ENCODE results near the gene OR5AR1. TPM values are rescaled to one million over a fixed set of nuclear protein-coding genes. Genes with fewer than 3 reads are reported as not detected.
"Not testable (repeated sequence)": the region's sequence is repeated elsewhere in the genome, so short reads cannot be mapped to it uniquely, and the experiment has no call there.

OR5AR1 gene
- total RNA-seq: not detected

GRCh38 chr11:56663386-56663785 lies at the start of gene OR5AR1:
OR5AR1 (plus strand) TSS chr11:56663686; CDS start chr11:56663686, 0 bp downstream.
- H3K4me3 Mint-ChIP-seq: no peak within 1 kb of the TSS
- DNase-seq: no peak

GRCh38 chr11:56624661-56625110 lies 38.8 kb upstream of the OR5AR1 start:
- H3K4me3 Mint-ChIP-seq: no peak overlapping the region
- H3K4me1 Mint-ChIP-seq: peaks cover 2% of the 10 kb centered on the region
- no peaks in the 10 kb centered on the region for H3K36me3 Mint-ChIP-seq
- no peak overlapping the region for H3K27ac Mint-ChIP-seq
- DNase-seq: no peak
- H3K27me3 Mint-ChIP-seq: no peaks in the 10 kb centered on the region
- H3K9me3 Mint-ChIP-seq: peaks cover 7% of the 10 kb centered on the region

More at GRCh38 chr11:56663386-56663785, at the start of gene OR5AR1:
- Mint-ChIP-seq H3K4me1 (no peaks in the 10 kb centered on the region), H3K9me3 (no peaks in the 10 kb centered on the region), H3K27me3 (no peaks in the 10 kb centered on the region), H3K36me3 (no peaks in the 10 kb centered on the region), H3K27ac (no peak within 1 kb of the TSS)

- no peak for DNase-seq
- H3K4me1 Mint-ChIP-seq: peaks cover 2% of the 10 kb centered on the region
- H3K27me3 Mint-ChIP-seq: no peaks in the 10 kb centered on the region
- no peaks in the 10 kb centered on the region for H3K36me3 Mint-ChIP-seq
- H3K4me3 Mint-ChIP-seq: no peak overlapping the region
- peaks cover 6% of the 10 kb centered on the region for H3K9me3 Mint-ChIP-seq
- H3K27ac Mint-ChIP-seq: no peak overlapping the region
Measured at GRCh38 chr11:56625946-56626345, 37.5 kb upstream of the OR5AR1 start.

- Mint-ChIP-seq H3K27me3 (no peaks in the 10 kb centered on the region), H3K4me3 (no peak overlapping the region), H3K36me3 (no peaks in the 10 kb centered on the region), H3K27ac (no peak overlapping the region), H3K4me1 (no peaks in the 10 kb centered on the region), H3K9me3 (peaks cover 2% of the 10 kb centered on the region)
- DNase-seq: no peak
Measured at GRCh38 chr11:56632329-56632728, 31.2 kb upstream of the OR5AR1 start.

GRCh38 chr11:56636861-56637260 lies 26.6 kb upstream of the OR5AR1 start:
- no peaks in the 10 kb centered on the region for H3K4me1 Mint-ChIP-seq
- no peaks in the 10 kb centered on the region for H3K27me3 Mint-ChIP-seq
- no peak for DNase-seq
- H3K4me3 Mint-ChIP-seq: no peak overlapping the region
- H3K27ac Mint-ChIP-seq: no peak overlapping the region
- H3K36me3 Mint-ChIP-seq: no peaks in the 10 kb centered on the region
- peaks cover 3% of the 10 kb centered on the region for H3K9me3 Mint-ChIP-seq

- no peak overlapping the region for H3K27ac Mint-ChIP-seq
- H3K27me3 Mint-ChIP-seq: no peaks in the 10 kb centered on the region
- no peaks in the 10 kb centered on the region for H3K4me1 Mint-ChIP-seq
- peaks cover 3% of the 10 kb centered on the region for H3K9me3 Mint-ChIP-seq
- no peaks in the 10 kb centered on the region for H3K36me3 Mint-ChIP-seq
- no peak for DNase-seq
- no peak overlapping the region for H3K4me3 Mint-ChIP-seq
Measured at GRCh38 chr11:56637500-56637899, 26.0 kb upstream of the OR5AR1 start.

- H3K4me1 Mint-ChIP-seq: no peaks in the 10 kb centered on the region
- H3K27ac Mint-ChIP-seq: no peak within 1 kb of the TSS
- H3K4me3 Mint-ChIP-seq: no peak within 1 kb of the TSS
- no peak for DNase-seq
- H3K36me3 Mint-ChIP-seq: no peaks in the 10 kb centered on the region
- no peaks in the 10 kb centered on the region for H3K27me3 Mint-ChIP-seq
- H3K9me3 Mint-ChIP-seq: peaks cover 3% of the 10 kb centered on the region
Measured at GRCh38 chr11:56642339-56642738, 21.1 kb upstream of the OR5AR1 start, which contains the start of gene OR5AP2. OR5AP2 (minus strand) TSS chr11:56642439; CDS start chr11:56642439, 0 bp downstream.

- H3K4me3 Mint-ChIP-seq: no peak overlapping the region
- DNase-seq: no peak
- no peak overlapping the region for H3K27ac Mint-ChIP-seq
- no peaks in the 10 kb centered on the region for H3K4me1 Mint-ChIP-seq
- peaks cover 7% of the 10 kb centered on the region for H3K9me3 Mint-ChIP-seq
- no peaks in the 10 kb centered on the region for H3K27me3 Mint-ChIP-seq
- no peaks in the 10 kb centered on the region for H3K36me3 Mint-ChIP-seq
Measured at GRCh38 chr11:56659755-56660154, 3.7 kb upstream of the OR5AR1 start.

- H3K27ac Mint-ChIP-seq: no peak overlapping the region
- H3K4me3 Mint-ChIP-seq: no peak overlapping the region
- H3K27me3 Mint-ChIP-seq: no peaks in the 10 kb centered on the region
- DNase-seq: no peak
- H3K9me3 Mint-ChIP-seq: peaks cover 2% of the 10 kb centered on the region
- no peaks in the 10 kb centered on the region for H3K4me1 Mint-ChIP-seq
- H3K36me3 Mint-ChIP-seq: no peaks in the 10 kb centered on the region
Measured at GRCh38 chr11:56670984-56671383, 7.5 kb downstream of the OR5AR1 start.

GRCh38 chr11:56688554-56689100 lies 25.1 kb downstream of the OR5AR1 start:
- Mint-ChIP-seq H3K4me1 (no peaks in the 10 kb centered on the region), H3K36me3 (no peaks in the 10 kb centered on the region), H3K4me3 (no peak overlapping the region), H3K9me3 (no peaks in the 10 kb centered on the region), H3K27me3 (no peaks in the 10 kb centered on the region), H3K27ac (no peak overlapping the region)
- no peak for DNase-seq

GRCh38 chr11:56691179-56691578 lies 27.7 kb downstream of the OR5AR1 start:
- not testable (repeated sequence) for H3K27ac Mint-ChIP-seq, H3K4me1 Mint-ChIP-seq, H3K27me3 Mint-ChIP-seq, H3K4me3 Mint-ChIP-seq, H3K9me3 Mint-ChIP-seq, H3K36me3 Mint-ChIP-seq, DNase-seq

- H3K9me3 Mint-ChIP-seq: no peaks in the 10 kb centered on the region
- no peak for DNase-seq
- no peaks in the 10 kb centered on the region for H3K36me3 Mint-ChIP-seq
- H3K4me3 Mint-ChIP-seq: no peak overlapping the region
- no peaks in the 10 kb centered on the region for H3K4me1 Mint-ChIP-seq
- no peak overlapping the region for H3K27ac Mint-ChIP-seq
- no peaks in the 10 kb centered on the region for H3K27me3 Mint-ChIP-seq
Measured at GRCh38 chr11:56693428-56693827, 29.9 kb downstream of the OR5AR1 start.

- Mint-ChIP-seq H3K4me1 (no peaks in the 10 kb centered on the region), H3K4me3 (no peak within 1 kb of the TSS), H3K36me3 (no peaks in the 10 kb centered on the region), H3K27me3 (no peaks in the 10 kb centered on the region), H3K9me3 (no peaks in the 10 kb centered on the region), H3K27ac (no peak within 1 kb of the TSS)
- no peak for DNase-seq
Measured at GRCh38 chr11:56698795-56699194, 35.3 kb downstream of the OR5AR1 start, which contains the start of gene OR9G1. OR9G1 (plus strand) TSS chr11:56699095; CDS start chr11:56700388, 1,293 bp downstream.

GRCh38 chr11:56700242-56700913 lies 36.9 kb downstream of the OR5AR1 start:
- H3K27me3 Mint-ChIP-seq: no peaks in the 10 kb centered on the region
- no peak overlapping the region for H3K27ac Mint-ChIP-seq
- no peaks in the 10 kb centered on the region for H3K4me1 Mint-ChIP-seq
- peaks cover 2% of the 10 kb centered on the region for H3K9me3 Mint-ChIP-seq
- no peak overlapping the region for H3K4me3 Mint-ChIP-seq
- no peaks in the 10 kb centered on the region for H3K36me3 Mint-ChIP-seq
- DNase-seq: no peak

- Mint-ChIP-seq H3K4me1 (no peaks in the 10 kb centered on the region), H3K4me3 (no peak overlapping the region), H3K27ac (no peak overlapping the region), H3K9me3 (peaks cover 2% of the 10 kb centered on the region), H3K36me3 (no peaks in the 10 kb centered on the region), H3K27me3 (no peaks in the 10 kb centered on the region)
- DNase-seq: no peak
Measured at GRCh38 chr11:56700914-56701485, 37.5 kb downstream of the OR5AR1 start.
